ENCODE data around the gene PRSS53.

PRSS53 gene

DNA sequence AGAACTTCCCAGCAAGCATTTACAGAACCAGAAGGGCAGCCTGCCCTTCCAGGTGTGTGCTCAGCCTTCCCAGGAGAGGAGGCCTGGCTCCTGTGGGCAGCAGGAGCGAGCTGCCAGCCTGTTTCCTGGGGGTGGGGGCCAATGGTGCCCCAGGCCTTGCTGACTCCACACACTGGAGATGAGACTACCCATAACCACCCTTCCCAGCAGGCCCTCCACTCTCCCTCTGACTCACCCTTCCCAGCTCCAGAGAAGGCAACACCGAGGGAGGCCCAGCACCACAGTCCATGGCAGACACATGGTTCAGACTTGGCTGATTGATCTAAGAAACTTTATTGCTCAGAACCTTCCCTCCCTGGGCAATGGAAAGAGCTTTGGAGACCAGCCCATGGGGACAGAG lies 1.8 kb upstream of the PRSS53 start:
- H3K4me3 ChIP-seq (ENCODE audit: extremely low read depth, insufficient read depth, low read length, poor library complexity, severe bottlenecking): no peak overlapping the region
- 85% methylated on average over 2 of the region's 2 CpGs; no CpG with 5 or more reads in 1 of the 2 experiments for WGBS, 2 experiments (ENCODE audit: insufficient coverage in 2 of 2)

DNA sequence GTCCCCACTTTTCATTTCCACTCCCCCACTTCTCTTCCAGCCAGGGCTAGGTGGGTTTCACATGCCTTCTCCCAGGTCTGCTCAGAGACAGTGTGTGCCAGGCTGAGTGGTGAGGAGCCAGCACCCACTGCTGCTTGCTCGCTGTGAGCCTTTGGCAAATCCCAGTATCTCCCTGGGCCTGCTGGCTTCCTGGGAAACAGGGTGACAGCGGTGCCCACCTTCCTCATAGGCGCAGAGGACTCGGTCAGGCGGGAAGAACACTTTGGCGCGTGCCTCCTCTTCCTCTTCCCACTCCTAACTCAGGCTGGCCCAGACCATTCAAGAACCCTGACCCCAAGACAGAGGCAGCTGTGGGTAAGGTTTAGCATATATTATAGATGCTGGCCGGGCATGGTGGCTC lies 456 bp upstream of the PRSS53 start:
- Histone ChIP-seq H3K36me3 (ENCODE audit: control insufficient read depth, insufficient read depth, low read length) (peaks cover 60% of the 10 kb centered on the region), H3K4me1 (ENCODE audit: control insufficient read depth, insufficient read depth, low read length, poor library complexity, severe bottlenecking) (peaks cover 7% of the 10 kb centered on the region), H3K9me3 (ENCODE audit: control insufficient read depth, low read length) (no peaks in the 10 kb centered on the region), H3K27ac (ENCODE audit: low read depth, low read length, severe bottlenecking) (no peak overlapping the region), H3K4me3 (ENCODE audit: extremely low read depth, insufficient read depth, low read length, poor library complexity, severe bottlenecking) (no peak overlapping the region)
- 96 to 100% methylated on average over 3 of the region's 8 CpGs for WGBS, 2 experiments (ENCODE audit: insufficient coverage in 2 of 2)

More for the DNA sequence above, 1.8 kb upstream of the PRSS53 start:
- Histone ChIP-seq H3K36me3 (ENCODE audit: control insufficient read depth, insufficient read depth, low read length) (peaks cover 54% of the 10 kb centered on the region), H3K27ac (ENCODE audit: low read depth, low read length, severe bottlenecking) (no peak overlapping the region), H3K9me3 (ENCODE audit: control insufficient read depth, low read length) (no peaks in the 10 kb centered on the region), H3K4me1 (ENCODE audit: control insufficient read depth, insufficient read depth, low read length, poor library complexity, severe bottlenecking) (peaks cover 7% of the 10 kb centered on the region)

DNA sequence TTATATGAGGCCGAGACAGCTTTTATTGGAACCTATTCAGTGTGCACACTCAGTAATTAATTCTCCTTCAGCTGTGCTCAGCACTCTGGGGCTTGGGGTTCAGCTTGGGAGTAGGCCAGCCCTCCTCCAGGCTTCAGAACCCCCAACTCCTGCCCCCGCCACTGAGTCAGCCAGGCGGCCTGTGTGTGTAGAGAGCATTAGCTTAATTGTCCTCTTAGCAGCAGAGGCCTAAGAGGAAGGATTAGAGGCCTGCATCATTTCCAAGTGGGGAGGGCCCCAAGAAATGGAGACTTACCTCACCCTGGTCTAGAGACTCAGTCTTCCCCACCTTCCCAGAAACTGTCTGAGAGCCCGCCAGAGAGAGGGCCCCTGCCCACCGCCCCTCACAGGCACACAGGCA lies 772 bp downstream of the PRSS53 start:
- peaks cover 7% of the 10 kb centered on the region for H3K4me1 ChIP-seq (ENCODE audit: control insufficient read depth, insufficient read depth, low read length, poor library complexity, severe bottlenecking)
- peaks cover 71% of the 10 kb centered on the region for H3K36me3 ChIP-seq (ENCODE audit: control insufficient read depth, insufficient read depth, low read length)
- no peak overlapping the region for H3K4me3 ChIP-seq (ENCODE audit: extremely low read depth, insufficient read depth, low read length, poor library complexity, severe bottlenecking)
- no peaks in the 10 kb centered on the region for H3K9me3 ChIP-seq (ENCODE audit: control insufficient read depth, low read length)
- no peak overlapping the region for H3K27ac ChIP-seq (ENCODE audit: low read depth, low read length, severe bottlenecking)
- 100% methylated on average over 1 of the region's 5 CpGs for WGBS, 2 experiments (ENCODE audit: insufficient coverage in 2 of 2)

DNA sequence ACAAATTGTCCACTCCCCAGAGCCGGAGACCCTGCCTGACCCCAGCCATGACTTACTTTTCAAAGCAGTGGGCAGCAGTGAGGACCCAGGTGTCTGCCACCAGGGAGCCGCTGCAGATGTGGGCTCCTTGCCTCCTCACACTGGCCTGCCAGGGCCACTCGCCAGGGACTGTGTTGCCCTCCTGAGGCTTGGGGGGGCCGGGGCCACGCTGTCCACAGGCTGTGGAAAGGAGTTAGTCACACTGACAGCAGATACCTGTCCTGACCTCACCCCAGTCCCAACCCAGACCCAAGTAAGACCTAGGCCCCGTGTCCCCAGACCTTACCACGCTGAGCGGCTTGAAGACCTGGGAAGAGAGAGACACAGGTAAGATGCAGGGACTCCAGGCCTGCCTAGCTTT lies 1.3 kb downstream of the PRSS53 start:
- peaks cover 7% of the 10 kb centered on the region for H3K4me1 ChIP-seq (ENCODE audit: control insufficient read depth, insufficient read depth, low read length, poor library complexity, severe bottlenecking)
- H3K27ac ChIP-seq (ENCODE audit: low read depth, low read length, severe bottlenecking): peak overlapping the region; percentile 16
- WGBS, 2 experiments (ENCODE audit: insufficient coverage in 2 of 2): 94 to 97% methylated on average over 4 to 7 of the region's 8 CpGs
- no peak overlapping the region for H3K4me3 ChIP-seq (ENCODE audit: extremely low read depth, insufficient read depth, low read length, poor library complexity, severe bottlenecking)
- peaks cover 75% of the 10 kb centered on the region for H3K36me3 ChIP-seq (ENCODE audit: control insufficient read depth, insufficient read depth, low read length)
- H3K9me3 ChIP-seq (ENCODE audit: control insufficient read depth, low read length): no peaks in the 10 kb centered on the region

DNA sequence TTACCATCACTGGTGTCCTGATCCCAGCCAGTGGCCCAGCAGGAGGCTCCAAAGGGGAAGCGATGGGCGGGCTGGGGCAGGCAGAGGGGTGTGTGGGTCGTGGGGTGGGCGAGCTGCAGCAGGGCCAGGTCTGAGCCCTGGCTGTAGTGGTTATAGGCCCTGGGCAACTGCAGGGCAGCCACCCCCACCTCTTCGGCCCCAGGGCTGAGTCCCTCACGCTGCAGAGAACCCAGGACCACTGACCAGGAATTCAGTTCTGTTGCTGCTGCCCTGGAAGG lies 2.2 kb downstream of the PRSS53 start:
- 86 to 89% methylated on average over 4 to 5 of the region's 6 CpGs for WGBS, 2 experiments (ENCODE audit: insufficient coverage in 2 of 2)
- Histone ChIP-seq H3K9me3 (ENCODE audit: control insufficient read depth, low read length) (no peaks in the 10 kb centered on the region), H3K4me1 (ENCODE audit: control insufficient read depth, insufficient read depth, low read length, poor library complexity, severe bottlenecking) (peaks cover 7% of the 10 kb centered on the region), H3K36me3 (ENCODE audit: control insufficient read depth, insufficient read depth, low read length) (peaks cover 73% of the 10 kb centered on the region), H3K27ac (ENCODE audit: low read depth, low read length, severe bottlenecking) (no peak overlapping the region), H3K4me3 (ENCODE audit: extremely low read depth, insufficient read depth, low read length, poor library complexity, severe bottlenecking) (no peak overlapping the region)

DNA sequence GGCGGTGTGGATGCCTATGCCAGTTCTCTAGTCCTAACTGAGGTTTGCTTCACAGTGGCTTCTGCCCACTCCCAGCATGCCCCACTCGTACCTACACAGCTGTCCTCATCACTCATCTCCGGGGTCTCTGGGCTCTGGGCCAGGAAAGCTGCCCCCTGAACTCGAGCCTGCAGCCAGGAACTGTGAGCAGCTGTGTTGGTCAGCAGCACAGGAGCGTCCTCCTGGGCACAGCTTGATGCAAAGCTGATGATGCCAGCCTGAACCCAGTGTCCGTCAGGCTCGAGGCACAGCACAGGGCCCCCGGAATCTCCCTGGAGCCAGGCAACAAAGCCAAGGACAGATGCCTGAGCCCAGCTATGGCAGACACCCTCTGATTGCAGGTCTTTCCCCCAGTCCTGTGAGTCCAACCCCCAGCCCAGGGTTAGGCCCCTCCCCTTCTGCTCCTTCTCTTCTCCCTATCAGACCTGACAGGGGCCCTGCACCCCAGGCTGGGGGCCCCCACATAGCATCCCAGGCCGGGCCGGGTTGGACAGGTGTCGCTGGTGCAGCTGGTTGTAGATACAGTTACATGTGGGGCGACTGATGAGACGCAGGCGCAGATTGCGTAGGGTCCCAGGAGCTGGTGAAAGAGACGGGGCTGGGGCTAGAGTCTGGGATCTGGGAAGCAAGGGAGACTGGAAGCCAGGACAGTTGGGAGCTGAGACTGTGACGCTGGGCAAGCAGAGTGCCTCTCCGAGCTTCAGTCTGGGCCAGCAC lies 2.7 kb downstream of the PRSS53 start:
- H3K36me3 ChIP-seq (ENCODE audit: control insufficient read depth, insufficient read depth, low read length): peaks cover 71% of the 10 kb centered on the region
- H3K9me3 ChIP-seq (ENCODE audit: control insufficient read depth, low read length): no peaks in the 10 kb centered on the region
- H3K4me1 ChIP-seq (ENCODE audit: control insufficient read depth, insufficient read depth, low read length, poor library complexity, severe bottlenecking): peaks cover 5% of the 10 kb centered on the region
- 95 to 96% methylated on average over 18 of the region's 18 CpGs for WGBS, 2 experiments (ENCODE audit: insufficient coverage in 2 of 2)
- no peak overlapping the region for H3K27ac ChIP-seq (ENCODE audit: low read depth, low read length, severe bottlenecking)
- H3K4me3 ChIP-seq (ENCODE audit: extremely low read depth, insufficient read depth, low read length, poor library complexity, severe bottlenecking): no peak overlapping the region

DNA sequence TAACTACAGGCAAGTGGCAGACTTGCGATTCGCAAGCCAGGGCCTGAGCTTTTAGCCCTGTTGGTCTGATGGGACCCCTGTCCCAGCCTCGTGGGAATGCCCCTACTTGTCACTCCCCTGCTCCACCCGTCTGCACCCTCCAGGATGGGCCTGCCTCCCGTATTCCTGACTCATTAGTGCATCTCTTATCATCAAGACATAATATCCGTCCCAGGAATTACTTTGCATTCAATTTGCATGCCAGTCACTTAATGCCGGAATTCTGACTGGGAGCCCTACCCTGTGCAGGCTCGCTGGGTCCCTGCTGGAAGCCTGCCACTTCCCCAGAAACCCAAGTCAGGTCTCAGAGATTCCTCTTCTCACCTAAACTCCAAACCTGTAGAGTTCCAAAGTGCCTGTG lies 3.3 kb downstream of the PRSS53 start:
- H3K4me3 ChIP-seq (ENCODE audit: extremely low read depth, insufficient read depth, low read length, poor library complexity, severe bottlenecking): no peak overlapping the region
- no peaks in the 10 kb centered on the region for H3K9me3 ChIP-seq (ENCODE audit: control insufficient read depth, low read length)
- no peaks in the 10 kb centered on the region for H3K4me1 ChIP-seq (ENCODE audit: control insufficient read depth, insufficient read depth, low read length, poor library complexity, severe bottlenecking)
- no peak overlapping the region for H3K27ac ChIP-seq (ENCODE audit: low read depth, low read length, severe bottlenecking)
- H3K36me3 ChIP-seq (ENCODE audit: control insufficient read depth, insufficient read depth, low read length): peaks cover 71% of the 10 kb centered on the region
- 84 to 91% methylated on average over 7 to 8 of the region's 8 CpGs for WGBS, 2 experiments (ENCODE audit: insufficient coverage in 2 of 2)

DNA sequence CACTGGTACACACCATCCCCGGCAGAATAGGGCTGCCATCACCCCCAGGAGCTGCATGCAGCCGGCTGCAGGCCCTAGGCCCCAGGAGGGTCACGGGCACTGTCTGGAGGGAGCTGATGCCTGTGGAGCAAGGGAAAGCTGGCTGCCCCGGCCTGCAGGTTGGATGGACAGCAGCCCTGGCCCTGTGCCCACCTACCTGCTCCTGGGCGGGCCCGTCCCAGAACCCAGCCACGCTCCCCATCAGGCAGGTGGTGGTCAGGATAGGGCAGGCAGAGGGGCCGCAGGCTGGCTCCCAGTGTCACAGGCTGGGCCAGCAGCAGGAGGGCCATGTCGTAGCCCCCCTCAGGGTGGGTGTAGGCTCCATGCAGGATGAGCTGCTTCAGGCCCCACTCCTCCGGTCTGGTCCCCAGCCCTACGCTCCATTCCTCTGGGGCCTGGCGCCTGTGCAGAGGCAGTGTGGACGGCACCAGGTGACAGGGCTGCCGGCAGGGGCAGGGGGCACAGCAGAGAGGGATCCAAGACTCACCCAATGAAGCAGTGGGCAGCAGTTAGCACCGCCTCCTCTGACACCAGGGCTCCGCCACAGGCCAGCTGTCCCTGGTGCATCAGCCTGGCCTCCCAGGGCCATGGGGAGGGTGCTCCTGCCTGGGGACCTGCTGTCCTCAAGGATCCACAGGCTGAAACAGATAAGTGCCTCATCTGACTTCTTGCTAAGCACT lies 4.0 kb downstream of the PRSS53 start:
- Histone ChIP-seq H3K9me3 (ENCODE audit: control insufficient read depth, low read length) (no peaks in the 10 kb centered on the region), H3K4me3 (ENCODE audit: extremely low read depth, insufficient read depth, low read length, poor library complexity, severe bottlenecking) (no peak overlapping the region), H3K36me3 (ENCODE audit: control insufficient read depth, insufficient read depth, low read length) (peaks cover 71% of the 10 kb centered on the region), H3K27ac (ENCODE audit: low read depth, low read length, severe bottlenecking) (no peak overlapping the region), H3K4me1 (ENCODE audit: control insufficient read depth, insufficient read depth, low read length, poor library complexity, severe bottlenecking) (no peaks in the 10 kb centered on the region)
- WGBS, 2 experiments (ENCODE audit: insufficient coverage in 2 of 2): 95 to 97% methylated on average over 7 to 15 of the region's 16 CpGs

DNA sequence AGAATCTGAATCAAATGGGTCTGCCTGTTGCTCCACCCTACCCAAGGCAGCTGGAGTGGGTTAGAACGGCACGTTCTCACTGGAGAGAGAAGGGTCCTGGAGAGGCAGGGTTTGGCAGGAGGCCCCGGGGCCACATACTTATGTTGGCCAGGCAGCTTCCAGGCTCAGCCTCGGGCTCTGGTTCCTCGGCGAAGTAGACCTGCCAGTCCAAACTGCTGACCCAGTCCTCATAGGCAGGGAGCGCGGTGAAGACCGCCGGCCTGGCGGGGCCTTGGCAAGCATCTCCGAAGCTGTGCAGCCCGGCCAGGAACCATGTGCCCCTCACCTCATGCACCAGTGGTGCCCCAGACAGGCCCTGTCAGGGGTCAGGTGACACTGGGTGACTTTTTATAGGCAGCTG lies 4.8 kb downstream of the PRSS53 start:
- H3K4me1 ChIP-seq (ENCODE audit: control insufficient read depth, insufficient read depth, low read length, poor library complexity, severe bottlenecking): no peaks in the 10 kb centered on the region
- H3K36me3 ChIP-seq (ENCODE audit: control insufficient read depth, insufficient read depth, low read length): peaks cover 73% of the 10 kb centered on the region
- H3K9me3 ChIP-seq (ENCODE audit: control insufficient read depth, low read length): no peaks in the 10 kb centered on the region
- 95 to 96% methylated on average over 13 of the region's 13 CpGs for WGBS, 2 experiments (ENCODE audit: insufficient coverage in 2 of 2)
- no peak overlapping the region for H3K4me3 ChIP-seq (ENCODE audit: extremely low read depth, insufficient read depth, low read length, poor library complexity, severe bottlenecking)
- no peak overlapping the region for H3K27ac ChIP-seq (ENCODE audit: low read depth, low read length, severe bottlenecking)

DNA sequence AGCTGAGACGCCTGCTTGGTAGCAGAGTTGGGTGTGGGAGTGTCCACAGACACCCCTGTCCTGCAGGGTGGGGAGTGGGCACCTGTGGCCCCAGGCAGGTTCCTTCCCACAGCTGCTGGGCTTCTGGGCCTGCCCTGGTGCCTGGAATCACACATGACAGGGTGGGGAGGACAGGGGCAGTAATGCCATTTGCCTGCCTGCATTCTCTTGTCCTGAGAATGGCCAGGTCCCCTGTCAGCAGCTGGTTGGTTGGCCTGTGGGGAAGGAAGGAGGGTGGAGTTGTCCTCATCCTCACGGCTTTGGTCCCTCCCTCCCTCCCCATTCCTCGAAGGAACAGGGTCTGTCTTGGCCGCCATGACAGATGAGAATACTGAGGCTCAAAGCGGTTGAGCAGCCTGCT lies 5.2 kb downstream of the PRSS53 start:
- no peak overlapping the region for H3K27ac ChIP-seq (ENCODE audit: low read depth, low read length, severe bottlenecking)
- H3K9me3 ChIP-seq (ENCODE audit: control insufficient read depth, low read length): no peaks in the 10 kb centered on the region
- peaks cover 73% of the 10 kb centered on the region for H3K36me3 ChIP-seq (ENCODE audit: control insufficient read depth, insufficient read depth, low read length)
- no peak overlapping the region for H3K4me3 ChIP-seq (ENCODE audit: extremely low read depth, insufficient read depth, low read length, poor library complexity, severe bottlenecking)
- no peaks in the 10 kb centered on the region for H3K4me1 ChIP-seq (ENCODE audit: control insufficient read depth, insufficient read depth, low read length, poor library complexity, severe bottlenecking)
- 96 to 100% methylated on average over 2 of the region's 5 CpGs for WGBS, 2 experiments (ENCODE audit: insufficient coverage in 2 of 2)

DNA sequence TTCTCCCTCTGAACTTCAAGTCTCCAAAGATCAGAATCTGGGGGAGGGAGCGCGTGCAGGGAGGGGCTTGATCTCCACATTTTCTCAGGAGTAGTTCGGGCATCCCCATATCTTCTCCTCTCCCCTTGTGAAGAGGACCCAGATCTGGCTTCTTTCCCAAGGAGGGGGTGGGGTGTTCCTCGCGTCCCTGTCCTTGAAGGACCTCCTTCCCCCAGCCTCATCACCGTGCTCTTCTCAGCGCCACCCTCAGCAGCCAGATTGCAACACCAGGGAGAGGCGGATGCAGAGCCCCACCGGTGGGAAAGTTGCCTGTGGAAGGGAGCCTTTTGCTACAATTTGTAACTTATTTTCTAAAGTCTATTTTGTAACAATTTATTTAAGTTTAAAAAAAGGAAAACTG lies 5.7 kb downstream of the PRSS53 start:
- 80 to 100% methylated on average over 1 of the region's 9 CpGs for WGBS, 2 experiments (ENCODE audit: insufficient coverage in 2 of 2)
- Histone ChIP-seq H3K4me3 (ENCODE audit: extremely low read depth, insufficient read depth, low read length, poor library complexity, severe bottlenecking) (no peak overlapping the region), H3K4me1 (ENCODE audit: control insufficient read depth, insufficient read depth, low read length, poor library complexity, severe bottlenecking) (no peaks in the 10 kb centered on the region), H3K9me3 (ENCODE audit: control insufficient read depth, low read length) (no peaks in the 10 kb centered on the region), H3K36me3 (ENCODE audit: control insufficient read depth, insufficient read depth, low read length) (peaks cover 73% of the 10 kb centered on the region), H3K27ac (ENCODE audit: low read depth, low read length, severe bottlenecking) (no peak overlapping the region)
